GM19025 (cell line): Measurements from ENCODE around the gene CACNA1C.

Source experiments
- ATAC-seq: cut with Tn5 transposase; IDR thresholded peaks from one replicate; pipeline ENCODE4 v1.9.1; 2021; ENCODE audit warnings: mild to moderate bottlenecking, low read depth, moderate library complexity; ENCODE audit not compliant: unreplicated experiment

The CACNA1C gene

DNA sequence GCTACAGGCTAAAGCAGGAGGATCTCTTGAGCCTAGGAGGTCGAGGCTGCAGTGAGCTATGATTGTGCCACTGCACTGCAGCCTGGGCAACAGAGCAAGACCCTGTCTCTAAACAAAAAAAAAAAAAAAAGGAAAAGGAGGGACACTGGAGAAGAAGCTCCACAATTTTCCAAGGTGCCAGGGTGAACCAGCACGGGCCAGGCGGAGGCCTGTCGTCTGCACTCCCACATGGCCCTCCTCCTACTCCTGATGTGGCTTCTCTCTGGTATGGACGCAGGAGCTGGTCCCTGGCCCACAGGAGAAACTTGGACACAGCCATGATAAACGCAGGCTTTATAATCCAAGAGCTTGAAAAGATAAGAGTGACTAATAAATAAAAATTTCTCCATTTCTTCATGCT is 341.2 kb downstream of the CACNA1C start:
- no peak for ATAC-seq

GRCh38 chr12:2395354-2395977 is 342.7 kb downstream of the CACNA1C start:
- no peak for ATAC-seq

GRCh38 chr12:2396448-2396871 is 343.7 kb downstream of the CACNA1C start:
- no peak for ATAC-seq

- ATAC-seq = no peak
Observed at GRCh38 chr12:2397356-2398045, 344.7 kb downstream of the CACNA1C start.

DNA sequence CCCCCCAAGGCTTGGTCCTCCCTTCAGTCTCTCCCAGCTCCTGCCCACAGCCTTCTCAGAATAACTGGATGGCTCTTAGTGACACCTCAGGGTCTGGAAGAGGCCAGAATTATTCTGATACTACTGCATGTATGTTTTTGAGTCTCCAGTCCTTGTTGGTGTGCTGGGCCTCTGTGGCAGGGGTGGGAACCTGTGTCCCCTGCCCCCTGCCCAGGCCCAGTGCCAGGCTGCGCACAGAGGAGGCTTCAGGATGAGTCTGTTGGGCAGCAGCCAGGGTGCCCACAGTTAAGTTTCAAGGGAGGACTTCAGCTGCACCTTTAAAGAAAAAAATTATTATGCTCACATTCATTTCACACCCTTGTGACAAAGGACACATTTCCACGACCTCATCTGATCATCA is 348.3 kb downstream of the CACNA1C start:
- ATAC-seq = no peak

- ATAC-seq = no peak
Observed at GRCh38 chr12:2402073-2402579, 349.3 kb downstream of the CACNA1C start.

DNA sequence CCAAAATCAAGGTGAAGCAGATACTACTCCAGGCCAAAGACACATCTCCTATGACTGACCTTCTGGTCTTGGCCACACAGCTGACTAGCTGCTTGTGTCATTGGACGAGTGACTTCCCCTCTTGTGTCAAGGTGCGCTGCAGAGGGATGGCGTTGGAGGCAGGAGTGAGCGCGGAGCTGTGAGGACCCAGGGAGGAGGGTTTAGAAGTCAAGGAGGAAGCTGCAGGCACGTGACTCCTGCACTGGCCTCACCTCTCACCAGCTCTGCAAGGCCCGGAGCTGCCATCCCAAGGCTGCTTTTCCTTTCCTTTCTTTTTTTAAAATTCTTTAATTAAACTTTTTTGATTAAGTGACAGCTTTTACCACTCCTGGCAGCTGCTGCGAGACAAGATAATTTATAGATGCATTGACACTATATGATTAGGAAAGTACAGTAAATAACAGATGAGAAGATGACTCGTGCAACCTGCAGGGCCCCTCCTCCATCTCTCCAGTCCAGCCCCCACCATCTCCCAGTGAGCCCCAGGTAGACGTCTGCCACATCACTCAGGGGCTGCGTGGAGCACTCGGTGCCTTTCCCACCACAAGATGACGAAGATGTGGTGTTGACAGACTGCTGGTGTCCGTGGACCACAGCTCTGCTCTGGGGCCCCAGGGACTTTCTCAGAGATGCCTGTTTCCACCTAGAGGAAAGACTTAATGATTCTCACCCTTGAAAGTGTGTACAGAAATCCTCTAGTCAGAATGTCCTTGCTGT is 350.6 kb downstream of the CACNA1C start:
- ATAC-seq = no peak

DNA sequence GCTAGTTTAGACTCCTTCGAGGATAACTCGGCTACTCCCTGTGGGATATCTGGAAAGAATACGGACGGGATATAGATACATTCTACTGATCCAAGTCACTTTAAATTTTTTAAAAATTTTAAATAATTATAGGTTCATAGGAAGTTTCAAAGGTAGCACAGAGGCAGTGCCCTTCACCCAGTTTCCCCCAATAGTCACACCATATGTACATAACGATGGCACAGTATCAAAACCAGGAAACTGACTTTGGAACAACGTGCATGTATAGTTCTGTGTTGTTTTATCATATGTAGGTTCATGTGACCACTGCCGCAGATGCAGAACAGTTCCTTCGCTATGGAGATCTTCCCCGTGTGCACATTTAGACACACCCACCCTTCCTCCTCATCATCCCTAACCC is 352.3 kb downstream of the CACNA1C start:
- ATAC-seq = no peak

DNA sequence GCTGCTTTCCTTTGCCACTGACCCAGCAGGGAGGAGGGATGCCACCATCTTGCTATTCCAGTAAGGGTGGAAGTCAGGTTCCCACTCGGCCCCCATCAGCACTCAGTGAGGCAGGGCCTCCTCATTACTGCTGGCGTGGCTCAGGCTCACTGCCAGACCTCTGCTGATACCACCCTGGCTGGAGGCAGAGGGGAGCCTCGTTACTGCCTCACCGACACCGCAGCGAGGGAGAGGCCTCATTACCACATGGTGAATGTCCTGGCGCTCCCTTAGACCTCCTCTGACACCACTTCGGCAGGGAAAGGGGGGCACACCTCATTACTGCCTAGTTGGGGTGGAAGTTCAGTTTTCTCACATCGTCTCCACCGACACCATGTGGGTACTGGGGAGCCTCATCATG is 354.1 kb downstream of the CACNA1C start:
- ATAC-seq = no peak

- no peak for ATAC-seq
Observed at GRCh38 chr12:2408262-2408661, 355.5 kb downstream of the CACNA1C start.

- ATAC-seq = no peak
Observed at GRCh38 chr12:2409656-2410265, 357.0 kb downstream of the CACNA1C start.

- no peak for ATAC-seq
Observed at GRCh38 chr12:2410496-2410895, 357.7 kb downstream of the CACNA1C start.

GRCh38 chr12:2411011-2411410 is 358.2 kb downstream of the CACNA1C start:
- ATAC-seq = no peak

GRCh38 chr12:2411616-2412304 is 359.0 kb downstream of the CACNA1C start:
- ATAC-seq = no peak

DNA sequence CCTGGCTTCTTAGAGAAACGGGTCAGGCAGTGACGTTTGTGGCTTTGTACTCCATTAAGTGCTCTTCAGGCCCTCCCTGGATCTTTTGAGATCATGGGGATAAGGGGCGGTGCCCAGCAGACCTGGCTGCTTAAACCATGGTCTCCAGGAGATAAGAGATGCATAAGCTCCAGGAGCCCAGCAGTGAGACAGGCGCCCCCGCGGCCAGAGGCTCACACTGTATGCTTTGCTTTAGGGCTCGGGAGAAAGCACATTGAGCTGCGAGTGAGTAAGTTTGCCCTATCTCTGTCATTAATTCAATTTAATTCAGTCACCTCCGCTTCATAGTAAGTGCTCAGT is 359.5 kb downstream of the CACNA1C start:
- no peak for ATAC-seq

DNA sequence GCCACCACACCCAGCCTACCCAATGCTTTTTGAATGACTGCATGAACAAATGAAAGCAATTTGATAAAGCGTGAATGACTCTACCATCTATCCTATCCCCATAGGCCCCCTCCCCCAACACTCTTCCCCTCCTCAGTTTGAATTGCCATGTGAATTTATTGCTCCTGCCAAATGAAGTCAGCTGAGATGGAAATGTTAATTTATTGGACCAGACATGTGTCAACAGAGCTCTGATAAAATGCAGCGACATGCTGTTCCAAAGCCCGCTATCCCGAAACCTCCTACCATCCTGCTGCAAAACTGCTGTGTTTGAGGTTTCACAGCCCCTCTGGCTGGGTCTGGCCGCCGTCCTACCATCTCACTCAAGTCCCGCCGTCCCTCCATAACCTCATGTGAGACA is 360.5 kb downstream of the CACNA1C start:
- ATAC-seq = no peak

DNA sequence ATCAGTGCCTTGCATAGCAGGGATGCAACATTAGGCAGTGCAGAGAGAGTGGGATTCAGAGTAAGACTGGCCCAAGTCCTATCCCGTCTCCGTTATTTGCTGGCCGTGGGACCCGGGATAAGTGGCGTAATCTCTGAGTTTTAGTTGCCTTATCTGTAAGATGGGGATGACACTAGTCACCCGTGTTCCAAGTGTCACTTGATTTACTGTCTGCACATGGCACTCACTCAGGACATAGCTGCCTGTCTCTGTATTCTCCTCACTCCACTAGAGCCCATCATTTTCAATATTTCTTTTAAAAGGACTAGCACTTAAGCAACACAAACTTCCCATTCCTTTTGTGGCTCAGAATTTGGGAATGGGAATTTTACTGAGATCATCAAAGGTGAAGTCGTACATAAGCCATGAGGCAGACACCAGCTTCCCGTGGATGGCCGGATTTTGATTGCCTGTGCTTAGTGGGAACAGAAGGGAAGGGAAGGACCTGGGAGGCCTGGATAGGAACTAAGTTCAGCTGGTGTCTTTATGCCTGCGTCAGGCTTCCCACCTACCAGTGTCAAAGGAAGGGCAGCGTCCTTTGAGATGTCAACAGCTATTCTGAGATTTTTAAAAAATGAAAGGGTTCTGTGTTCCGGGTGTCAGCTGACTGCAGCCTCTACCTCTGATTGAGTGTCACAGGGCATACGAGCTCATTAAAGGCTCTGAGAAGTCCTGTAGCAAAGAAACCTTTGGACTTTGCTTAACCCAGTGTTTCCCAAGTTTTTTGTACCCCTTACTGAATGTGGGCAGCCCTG is 361.4 kb downstream of the CACNA1C start:
- ATAC-seq = no peak

- no peak for ATAC-seq
Observed at GRCh38 chr12:2414810-2415567, 362.2 kb downstream of the CACNA1C start.

GRCh38 chr12:2415568-2415944 is 362.8 kb downstream of the CACNA1C start:
- no peak for ATAC-seq
